A204.1 (cell line): ENCODE data around the gene SMIM1.
"Not testable (repeated sequence)": the region's sequence is repeated elsewhere in the genome, so short reads cannot be mapped to it uniquely, and the experiment has no call there.

ENCODE experiments used
- FAIRE-seq: peaks from 2 replicates; lab custom pipeline; 2012; peaks lifted over from hg19 to GRCh38; lab: Jason Lieb, UNC

The SMIM1 gene

GRCh38 chr1:3736708-3737107 is 35.8 kb upstream of the SMIM1 start:
- FAIRE-seq: no peak

- FAIRE-seq: no peak
Measured at GRCh38 chr1:3738943-3739342, 33.6 kb upstream of the SMIM1 start.

GRCh38 chr1:3740042-3740441 is 32.5 kb upstream of the SMIM1 start:
- FAIRE-seq: no peak

GRCh38 chr1:3740752-3741151 is 31.8 kb upstream of the SMIM1 start:
- FAIRE-seq: no peak

GRCh38 chr1:3741566-3742438 is 30.7 kb upstream of the SMIM1 start:
- no peak for FAIRE-seq

- FAIRE-seq: no peak
Measured at GRCh38 chr1:3742439-3743298, 29.9 kb upstream of the SMIM1 start.

GRCh38 chr1:3743421-3743820 is 29.1 kb upstream of the SMIM1 start:
- FAIRE-seq: no peak

- FAIRE-seq: no peak
Measured at GRCh38 chr1:3743826-3744225, 28.7 kb upstream of the SMIM1 start.

- FAIRE-seq: no peak
Measured at GRCh38 chr1:3744646-3745045, 27.9 kb upstream of the SMIM1 start.

GRCh38 chr1:3745071-3745470 is 27.5 kb upstream of the SMIM1 start:
- FAIRE-seq: no peak

GRCh38 chr1:3745590-3746381 is 26.8 kb upstream of the SMIM1 start:
- FAIRE-seq: no peak

- no peak for FAIRE-seq
Measured at GRCh38 chr1:3746389-3746829, 26.1 kb upstream of the SMIM1 start.

GRCh38 chr1:3746830-3747521 is 25.6 kb upstream of the SMIM1 start:
- FAIRE-seq: no peak

- FAIRE-seq: no peak
Measured at GRCh38 chr1:3747522-3747848, 25.1 kb upstream of the SMIM1 start.

GRCh38 chr1:3747903-3748302 is 24.6 kb upstream of the SMIM1 start:
- no peak for FAIRE-seq

- not testable (repeated sequence) for FAIRE-seq
Measured at GRCh38 chr1:3748316-3748900, 24.1 kb upstream of the SMIM1 start.

- no peak for FAIRE-seq
Measured at GRCh38 chr1:3749512-3749911, 23.0 kb upstream of the SMIM1 start.

- FAIRE-seq: no peak
Measured at GRCh38 chr1:3750741-3751140, 21.8 kb upstream of the SMIM1 start.

- FAIRE-seq: no peak
Measured at GRCh38 chr1:3752400-3752945, 20.1 kb upstream of the SMIM1 start, which contains the start of gene CCDC27. CCDC27 (plus strand) TSS chr1:3752450; CDS start chr1:3752482, 32 bp downstream.

GRCh38 chr1:3753656-3754454 is 18.7 kb upstream of the SMIM1 start:
- no peak for FAIRE-seq
